ENCODE results near the gene CATSPERE. TPM values are rescaled to one million over a fixed set of nuclear protein-coding genes. Genes with fewer than 3 reads are reported as not detected.

The CATSPERE gene
- total and polyA plus RNA-seq, 10 of the 15 experiments (the other 5 are each of a cell fraction or from before 2014, with no cell fraction given) = 0.04 to 0.24 (median 0.17) TPM; not detected in 3

DNA sequence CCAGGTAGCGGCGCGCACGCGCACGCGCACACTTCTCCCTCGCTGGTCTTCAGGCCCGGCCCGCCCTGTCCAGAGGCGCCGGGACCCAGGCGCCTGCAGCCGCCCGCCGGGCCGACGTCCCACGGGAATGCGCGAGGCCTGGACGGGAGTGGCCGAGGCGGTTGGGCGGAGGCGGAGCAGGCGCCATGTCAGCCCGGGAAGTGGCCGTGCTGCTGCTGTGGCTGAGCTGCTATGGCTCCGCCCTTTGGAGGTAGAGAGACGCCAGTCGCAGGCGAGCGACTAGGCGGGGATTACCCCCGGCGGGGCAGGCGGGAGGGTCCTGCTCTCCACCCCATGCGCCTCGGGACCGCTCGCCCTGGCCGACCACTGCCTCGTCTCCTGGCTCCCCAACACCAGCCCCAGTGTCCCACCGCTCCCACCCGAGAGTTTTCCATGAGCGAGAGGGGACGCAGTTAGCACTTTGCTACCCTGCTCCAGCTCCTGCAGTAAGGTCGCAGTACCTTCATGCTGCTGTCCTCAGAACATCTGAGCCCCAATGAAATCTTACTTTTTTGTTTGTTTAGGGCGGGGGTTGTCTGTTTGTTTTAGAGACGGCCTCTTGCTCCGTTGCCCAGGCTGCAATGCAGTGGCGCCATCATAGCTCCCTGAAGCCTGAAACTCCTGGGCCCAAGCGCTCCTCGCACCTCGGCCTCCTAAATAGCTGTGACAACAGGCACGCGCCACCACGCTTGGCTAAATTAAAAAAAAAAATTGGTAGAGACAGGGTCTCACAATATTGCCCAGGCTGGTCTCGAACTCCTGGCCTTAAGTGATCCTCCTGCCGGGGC is at the start of gene CATSPERE (continued):
- TF ChIP-seq ZNF687 (IDR thresholded peaks at IDR 0.05) = peak; percentile 85
- TF ChIP-seq POLR2A (IDR thresholded peaks at IDR 0.05; ENCODE audit: low read depth, low read length) = peak; percentile 91
- no peak for TF ChIP-seq KDM1A (IDR thresholded peaks at IDR 0.05; ENCODE audit: borderline replicate concordance)
- peak in 1 of 2 experiments; percentile 73; a peak in 2 of 4 replicates for TF ChIP-seq BHLHE40 (IDR thresholded peaks at IDR 0.05; ENCODE audit: borderline replicate concordance in 1 of 2, low read depth in 2 of 2, low read length in 1 of 2)
- TF ChIP-seq FOXM1 (IDR thresholded peaks at IDR 0.05; ENCODE audit: low read depth, low read length) = no peak
- 0 out of 2 replicates have a peak, but pooled peaks have one; percentile 57 for TF ChIP-seq BACH1 (IDR thresholded peaks at IDR 0.05; ENCODE audit: borderline replicate concordance)
- TF ChIP-seq SP1 (IDR thresholded peaks at IDR 0.05; ENCODE audit: low read depth, low read length) = peak; percentile 12
- TF ChIP-seq BMI1 (IDR thresholded peaks at IDR 0.05; ENCODE audit: borderline replicate concordance) = no peak
- peak; percentile 80 for TF ChIP-seq GATAD2B (conservative IDR thresholded peaks at IDR 0.05; ENCODE audit: low read depth)
- TF ChIP-seq MLLT1 (IDR thresholded peaks at IDR 0.05) = peak; percentile 47
- TF ChIP-seq CHD2 (IDR thresholded peaks at IDR 0.05; ENCODE audit: borderline replicate concordance, low read depth, low read length) = peak; percentile 44; the same call in 1 of the 2 replicates
- no peak for TF ChIP-seq GABPA (IDR thresholded peaks at IDR 0.05; ENCODE audit: low read depth)
- TF ChIP-seq USF2 (IDR thresholded peaks at IDR 0.05; ENCODE audit: borderline replicate concordance, low read depth, low read length) = no peak
- TF ChIP-seq KLF5 (IDR thresholded peaks at IDR 0.05; ENCODE audit: partially characterized antibody) = peak; percentile 38
- no peak for TF ChIP-seq BCLAF1 (IDR thresholded peaks at IDR 0.05)
- TF ChIP-seq EGR1 (IDR thresholded peaks at IDR 0.05; ENCODE audit: borderline replicate concordance in 1 of 2, low read depth in 2 of 2, low read length in 2 of 2) = peak in 1 of 2 experiments; percentile 23; a peak in 1 of 3 replicates
- no peak for TF ChIP-seq ZNF24 (IDR thresholded peaks at IDR 0.05)
- TF ChIP-seq TCF3 (IDR thresholded peaks at IDR 0.05; ENCODE audit: borderline replicate concordance, insufficient read depth, low read depth, low read length) = peak; percentile 47; the same call in 1 of the 2 replicates
- peak; percentile 80 for TF ChIP-seq IKZF1 (conservative IDR thresholded peaks at IDR 0.05)
- no peak for TF ChIP-seq ZNF274 (IDR thresholded peaks at IDR 0.05; ENCODE audit: insufficient read depth, insufficient read length)
- TF ChIP-seq NR2F1 (conservative IDR thresholded peaks at IDR 0.05) = 0 out of 2 replicates have a peak, but pooled peaks have one; percentile 15

Measured in GM12878 (cell line).